Stomach (tissue), 4 donors: ENCODE measurements around the gene PATZ1.

Experiments used
- POLR2A ChIP-seq, 4 donors: fragments of 450-650 bp; IDR thresholded peaks; one replicate each; pipeline ENCODE4 v1.6.1; 2016; ENCODE audit warnings: antibody characterized with exemption in 4 of 4, control low read depth in 2 of 4, mild to moderate bottlenecking in 1 of 4, moderate library complexity in 1 of 4
- TF ChIP-seq, protein P1 (sequence below), 7 experiments: fragments of 450-650 bp in 4 of 7; fragments of 200-600 bp in 3 of 7; sonication (generic) in 3 of 7; IDR thresholded peaks; one replicate each; pipeline ENCODE4 v1.5.1; 2016 to 2019; ENCODE audit warnings: antibody characterized with exemption in 7 of 7, control low read depth in 2 of 7, mild to moderate bottlenecking in 1 of 7

DNA sequence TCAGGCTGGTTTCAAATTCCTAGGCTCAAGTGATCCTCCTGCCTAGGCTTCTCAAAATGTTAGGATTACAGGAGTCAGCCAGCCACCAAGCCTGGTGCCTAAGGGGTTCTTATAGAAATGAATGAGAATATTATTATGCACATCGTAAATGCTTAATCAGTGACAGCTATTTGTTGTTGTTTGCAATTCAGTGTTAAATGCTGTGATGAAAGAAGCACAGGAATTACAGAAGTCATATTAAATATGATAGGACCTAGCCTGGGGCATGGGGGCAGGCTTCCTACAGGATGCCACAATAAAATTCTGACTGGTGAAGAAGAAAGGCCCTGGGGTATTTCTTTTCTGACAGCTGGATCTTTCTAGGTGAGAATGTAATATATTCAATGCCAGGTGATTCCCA, 13.9 kb upstream of the PATZ1 start:
- TF ChIP-seq, protein P1, sequence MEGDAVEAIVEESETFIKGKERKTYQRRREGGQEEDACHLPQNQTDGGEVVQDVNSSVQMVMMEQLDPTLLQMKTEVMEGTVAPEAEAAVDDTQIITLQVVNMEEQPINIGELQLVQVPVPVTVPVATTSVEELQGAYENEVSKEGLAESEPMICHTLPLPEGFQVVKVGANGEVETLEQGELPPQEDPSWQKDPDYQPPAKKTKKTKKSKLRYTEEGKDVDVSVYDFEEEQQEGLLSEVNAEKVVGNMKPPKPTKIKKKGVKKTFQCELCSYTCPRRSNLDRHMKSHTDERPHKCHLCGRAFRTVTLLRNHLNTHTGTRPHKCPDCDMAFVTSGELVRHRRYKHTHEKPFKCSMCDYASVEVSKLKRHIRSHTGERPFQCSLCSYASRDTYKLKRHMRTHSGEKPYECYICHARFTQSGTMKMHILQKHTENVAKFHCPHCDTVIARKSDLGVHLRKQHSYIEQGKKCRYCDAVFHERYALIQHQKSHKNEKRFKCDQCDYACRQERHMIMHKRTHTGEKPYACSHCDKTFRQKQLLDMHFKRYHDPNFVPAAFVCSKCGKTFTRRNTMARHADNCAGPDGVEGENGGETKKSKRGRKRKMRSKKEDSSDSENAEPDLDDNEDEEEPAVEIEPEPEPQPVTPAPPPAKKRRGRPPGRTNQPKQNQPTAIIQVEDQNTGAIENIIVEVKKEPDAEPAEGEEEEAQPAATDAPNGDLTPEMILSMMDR (IDR thresholded peaks at IDR 0.05): no peak
- TF ChIP-seq POLR2A (IDR thresholded peaks at IDR 0.05): no peak
